ENCODE data around the gene TNKS1BP1. TPM values are rescaled to one million over a fixed set of nuclear protein-coding genes. Genes with fewer than 3 reads are reported as not detected.

TNKS1BP1 gene
- polyA plus RNA-seq, 1 of the 3 experiments (the other 2 are of a cell fraction), result 43.3 TPM

DNA sequence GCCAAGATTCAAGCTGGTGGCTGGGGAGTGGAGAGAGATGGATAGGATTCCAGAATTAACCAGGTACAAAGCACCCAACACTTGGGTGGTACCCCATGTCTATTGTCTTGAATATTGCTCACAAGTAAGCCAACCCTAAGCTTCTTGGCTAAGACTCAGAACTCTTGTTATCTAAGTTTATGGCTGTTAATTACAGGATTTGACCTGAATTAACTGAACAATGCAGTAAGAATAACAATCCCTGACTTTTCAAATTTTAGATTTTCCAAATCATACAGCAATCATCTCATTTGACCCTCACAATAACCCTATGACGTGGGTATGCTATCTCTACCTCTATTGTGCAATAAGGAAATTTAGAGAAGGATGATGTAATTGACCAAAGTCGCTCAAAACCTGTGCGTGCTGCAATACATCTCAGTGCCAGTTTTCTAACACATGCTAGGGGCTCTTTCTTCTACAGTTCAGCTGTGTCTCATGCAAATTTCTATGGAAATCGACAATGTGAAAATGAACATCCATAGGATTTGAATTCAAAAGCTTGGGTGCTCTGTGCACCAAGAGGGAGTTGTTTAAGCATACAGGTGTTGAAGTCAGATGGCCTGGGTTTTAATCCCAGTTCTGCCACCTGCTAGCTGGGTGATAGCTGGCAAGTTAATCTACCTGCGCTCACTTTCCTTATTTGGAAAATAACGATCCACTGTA is 47.6 kb downstream of the TNKS1BP1 start:
- Histone ChIP-seq H3K36me3 (replicated peaks in 1 of 2; ENCODE audit: control insufficient read depth in 1 of 2, insufficient read depth in 2 of 2, low read length in 1 of 2) (no peaks in the 10 kb centered on the region), H3K4me3 (ENCODE audit: low read depth in 2 of 2, low read length in 1 of 2) (no peak overlapping the region), H3K4me1 (ENCODE audit: control insufficient read depth in 1 of 2, insufficient read depth in 2 of 2, low read depth in 1 of 2, low read length in 1 of 2) (peaks cover 4 to 5% of the 10 kb centered on the region in 2 experiments; a peak in 1 of 4 replicates), H2AFZ (ENCODE audit: low read depth) (peak overlapping the region; percentile 82), H3K9ac (no peak overlapping the region), H4K20me1 (ENCODE audit: insufficient read depth) (no peaks in the 10 kb centered on the region), H3K9me2 (no peaks in the 10 kb centered on the region), H3F3A (replicated peaks; ENCODE audit: insufficient read depth) (no peaks in the 10 kb centered on the region), H3K27me3 (ENCODE audit: insufficient read depth) (no peaks in the 10 kb centered on the region), H3K4me2 (peak overlapping the region; percentile 58), H3K79me2 (ENCODE audit: insufficient read depth) (no peaks in the 10 kb centered on the region), H3K27ac (ENCODE audit: low read depth in 2 of 2, low read length in 1 of 2) (no peak overlapping the region), H3K9me3 (no peaks in the 10 kb centered on the region)
- no peak for DNase-seq
- ChIA-PET CTCF (interaction anchor here (0.7 to 5.3 kb wide), 12 partner anchors 8 to 436 kb away, joined by 3 to 45 read pairs (median 6); no protein-coding TSS in a partner anchor), POLR2A (no interaction called here)
- TF ChIP-seq JUND (IDR thresholded peaks at IDR 0.05) (no peak), PBX3 (IDR thresholded peaks at IDR 0.05) (no peak), EZH2phosphoT487 (IDR thresholded peaks at IDR 0.05; ENCODE audit: borderline replicate concordance, low read depth) (no peak), RAD21 (IDR thresholded peaks at IDR 0.05; ENCODE audit: low read length) (no peak), GATA2 (CRISPR knock-in tag; IDR thresholded peaks at IDR 0.05) (no peak), RFX5 (IDR thresholded peaks at IDR 0.05; ENCODE audit: low read length) (no peak), YY1 (IDR thresholded peaks at IDR 0.05; ENCODE audit: low read depth) (no peak), MEF2A (IDR thresholded peaks at IDR 0.05; ENCODE audit: borderline replicate concordance, low read depth) (no peak), FOXM1 (IDR thresholded peaks at IDR 0.05; ENCODE audit: low read depth) (no peak), POLR2AphosphoS5 (IDR thresholded peaks at IDR 0.05; ENCODE audit: low read depth, low read length) (no peak), USF1 (IDR thresholded peaks at IDR 0.05; ENCODE audit: borderline replicate concordance, low read depth) (no peak)
- 68% methylated on average over 6 of the region's 6 CpGs for WGBS (ENCODE audit: low lambda C conversion rate)

DNA sequence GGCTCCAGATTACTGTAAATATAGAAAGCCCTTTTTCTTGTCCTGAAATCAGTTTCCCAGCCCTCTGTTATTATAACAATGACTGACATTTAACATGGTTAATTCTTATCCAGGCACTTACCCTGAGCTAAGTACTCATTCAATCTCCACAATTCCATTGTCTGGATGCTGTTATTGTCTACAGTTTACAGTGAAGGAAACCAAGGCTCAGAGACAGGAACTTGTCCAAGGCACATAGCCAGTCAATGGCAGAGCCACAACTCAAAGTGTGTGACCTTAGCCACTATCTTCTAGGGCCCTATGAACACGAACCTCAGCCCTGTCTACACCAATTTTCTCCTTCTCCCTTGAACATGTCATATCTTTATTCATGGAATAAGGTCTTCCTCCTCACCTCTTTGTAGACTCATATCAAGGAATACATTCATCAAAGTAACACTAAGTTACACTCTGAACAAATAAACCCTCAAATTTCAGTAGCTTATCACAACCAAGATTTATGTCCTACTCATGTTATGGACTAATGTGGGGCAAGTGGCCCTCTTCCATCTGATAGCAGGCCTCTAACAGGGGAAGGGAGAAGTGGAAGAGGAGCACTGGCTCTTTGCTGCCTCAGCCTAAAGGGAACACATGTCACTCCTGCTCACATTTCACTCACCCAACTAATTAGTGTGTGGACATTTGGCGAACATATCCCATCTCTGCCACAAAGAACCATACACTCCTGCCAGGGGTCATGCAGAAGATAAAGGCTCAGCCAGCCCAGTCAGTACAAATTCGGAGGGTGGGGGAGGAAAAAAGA is 48.4 kb downstream of the TNKS1BP1 start:
- ChIA-PET CTCF (interaction anchor here (0.6 to 5.3 kb wide), 5 partner anchors 9 to 436 kb away, joined by 3 to 45 read pairs (median 13); no protein-coding TSS in a partner anchor), POLR2A (no interaction called here)
- Histone ChIP-seq H3K9ac (no peak overlapping the region), H3K4me3 (ENCODE audit: low read depth in 2 of 2, low read length in 1 of 2) (no peak overlapping the region), H3K9me2 (no peaks in the 10 kb centered on the region), H2AFZ (ENCODE audit: low read depth) (no peak overlapping the region), H3K79me2 (ENCODE audit: insufficient read depth) (no peaks in the 10 kb centered on the region), H3K4me1 (ENCODE audit: control insufficient read depth in 1 of 2, insufficient read depth in 2 of 2, low read depth in 1 of 2, low read length in 1 of 2) (peaks cover 4 to 5% of the 10 kb centered on the region in 2 experiments; a peak in 1 of 4 replicates), H3K27ac (ENCODE audit: low read depth in 2 of 2, low read length in 1 of 2) (no peak overlapping the region), H3K4me2 (no peak overlapping the region), H4K20me1 (ENCODE audit: insufficient read depth) (no peaks in the 10 kb centered on the region), H3K9me3 (no peaks in the 10 kb centered on the region), H3K27me3 (ENCODE audit: insufficient read depth) (no peaks in the 10 kb centered on the region), H3K36me3 (replicated peaks in 1 of 2; ENCODE audit: control insufficient read depth in 1 of 2, insufficient read depth in 2 of 2, low read length in 1 of 2) (no peaks in the 10 kb centered on the region), H3F3A (replicated peaks; ENCODE audit: insufficient read depth) (no peaks in the 10 kb centered on the region)
- 55% methylated on average over 3 of the region's 3 CpGs for WGBS (ENCODE audit: low lambda C conversion rate)
- DNase-seq, result no peak
- TF ChIP-seq CTCF (IDR thresholded peaks at IDR 0.05) (no peak), NFIC (IDR thresholded peaks at IDR 0.05; ENCODE audit: borderline replicate concordance) (no peak), FOXJ3 (CRISPR knock-in tag; IDR thresholded peaks at IDR 0.05) (no peak), FOSL2 (IDR thresholded peaks at IDR 0.05; ENCODE audit: borderline replicate concordance, low read depth) (no peak), SIN3A (IDR thresholded peaks at IDR 0.05; ENCODE audit: borderline replicate concordance, low read depth, low read length) (no peak), NRF1 (IDR thresholded peaks at IDR 0.05; ENCODE audit: low read depth, low read length) (no peak), GATA2 (CRISPR knock-in tag; IDR thresholded peaks at IDR 0.05) (no peak), MXI1 (IDR thresholded peaks at IDR 0.05; ENCODE audit: low read depth, low read length) (no peak), ZBTB33 (IDR thresholded peaks at IDR 0.05; ENCODE audit: borderline replicate concordance, low read depth) (no peak), JUND (IDR thresholded peaks at IDR 0.05) (no peak), PBX3 (IDR thresholded peaks at IDR 0.05) (no peak)
